Endothelial cell of umbilical vein (primary cell): ENCODE measurements around the gene EHD3. TPM values are rescaled to one million over a fixed set of nuclear protein-coding genes. Genes with fewer than 3 reads are reported as not detected.

Experiments used
- Bru-seq: library from RNA; stranded (reverse); fragments of 400-500 nt; gene quantifications from one replicate; lab custom pipeline; 2021; lab: Mats Ljungman, UMichigan
- BruChase-seq, 2 experiments: library from RNA; stranded (reverse); fragments of 400-500 nt; gene quantifications; one replicate each; lab custom pipeline; 2021; lab: Mats Ljungman, UMichigan
- BruUV-seq: library from RNA; stranded (reverse); fragments of 400-500 nt; replicated peaks from 2 replicates; lab custom pipeline; 2021; lab: Mats Ljungman, UMichigan
- CTCF ChIA-PET: fragments of 300-600, 350-600 bp; sonication (Branson Sonifier 250); formaldehyde crosslinking; loops from one replicate; lab custom pipeline; 2021; ENCODE audit warnings: antibody characterized with exemption, inconsistent platforms; lab: Charles Lee
- POLR2A ChIA-PET: fragments of 300-600, 350-600 bp; sonication (Branson Sonifier 250); formaldehyde crosslinking; loops from one replicate; lab custom pipeline; 2021; ENCODE audit warnings: antibody characterized with exemption, inconsistent platforms; lab: Charles Lee
- DNase-seq: peaks from one replicate; pipeline ENCODE4 v3.0.0-alpha.2; 2011; ENCODE audit warnings: low read depth, low spot score
- FAIRE-seq: peaks from 2 replicates; lab custom pipeline; 2011; peaks lifted over from hg19 to GRCh38; lab: Jason Lieb, UNC
- H2AFZ ChIP-seq: 2 replicates; pipeline ENCODE4 v1.6.0; 2012; ENCODE audit warnings: low read depth, low read length, control low read depth, inconsistent platforms
- H3K27ac ChIP-seq: 2 replicates; pipeline ENCODE4 v1.5.1; 2011; ENCODE audit warnings: low read depth, mild to moderate bottlenecking, control low read depth, low read length, moderate library complexity; ENCODE audit not compliant: insufficient read depth
- H3K27me3 ChIP-seq, 2 experiments: 2 replicates each; pipeline versions ENCODE4 v1.6.0 to v1.6.1; 2011; ENCODE audit warnings: low read length in 2 of 2, mixed read lengths in 1 of 2; ENCODE audit not compliant: control insufficient read depth in 2 of 2, insufficient read depth in 2 of 2
- H3K36me3 ChIP-seq, 2 experiments: 2 replicates in 1 of 2; 3 replicates in 1 of 2; pipeline ENCODE4 v1.5.1; 2011; ENCODE audit warnings: low read length in 2 of 2, mild to moderate bottlenecking in 1 of 2, moderate library complexity in 1 of 2; ENCODE audit not compliant: control insufficient read depth in 2 of 2, insufficient read depth in 2 of 2; ENCODE audit errors: extremely low read depth in 1 of 2
- H3K4me1 ChIP-seq: 3 replicates; pipeline ENCODE4 v1.5.1; 2011; ENCODE audit warnings: mild to moderate bottlenecking, low read length; ENCODE audit not compliant: control insufficient read depth, insufficient read depth; ENCODE audit errors: extremely low read depth
- H3K4me2 ChIP-seq: 2 replicates; pipeline ENCODE4 v1.6.1; 2011; ENCODE audit warnings: low read length, control low read depth, mixed read lengths; ENCODE audit not compliant: insufficient read depth
- H3K4me3 ChIP-seq, 3 experiments: fragments of 200-600 bp in 1 of 3; sonication (generic), shearing (Covaris generic) in 1 of 3; replicated peaks in 1 of 3; 2 replicates each; pipeline ENCODE4 v1.5.1; 2011 to 2016; ENCODE audit warnings: control low read depth in 3 of 3, low read length in 3 of 3, mild to moderate bottlenecking in 2 of 3, inconsistent platforms in 1 of 3, low read depth in 1 of 3, moderate library complexity in 1 of 3; ENCODE audit not compliant: insufficient read depth in 1 of 3
- H3K79me2 ChIP-seq: 2 replicates; pipeline ENCODE4 v1.6.0; 2012; ENCODE audit warnings: low read length, inconsistent platforms; ENCODE audit not compliant: control insufficient read depth, insufficient read depth
- H3K9ac ChIP-seq: replicated peaks from 2 replicates; pipeline ENCODE3; 2011; ENCODE audit warnings: low read length, control low read depth; ENCODE audit not compliant: insufficient read depth; ENCODE audit errors: extremely low read depth
- H3K9me1 ChIP-seq: replicated peaks from 3 replicates; pipeline ENCODE4 v1.6.0; 2011; ENCODE audit warnings: mild to moderate bottlenecking, low read length; ENCODE audit not compliant: control insufficient read depth, insufficient read depth; ENCODE audit errors: extremely low read depth
- H3K9me3 ChIP-seq: replicated peaks from 2 replicates; pipeline ENCODE4 v1.5.1; 2012; ENCODE audit warnings: low read length, inconsistent platforms; ENCODE audit not compliant: control insufficient read depth, insufficient read depth
- H4K20me1 ChIP-seq: replicated peaks from 2 replicates; pipeline ENCODE3; 2011; ENCODE audit warnings: mild to moderate bottlenecking, low read length; ENCODE audit not compliant: control insufficient read depth, insufficient read depth; ENCODE audit errors: extremely low read depth
- CTCF ChIP-seq, 2 donors: IDR thresholded peaks; 1 replicate in 1 of 2; 2 replicates in 1 of 2; pipeline ENCODE4 v1.5.1; 2011; ENCODE audit warnings: low read length in 2 of 2, mild to moderate bottlenecking in 2 of 2, moderate library complexity in 2 of 2, control low read depth in 1 of 2, inconsistent platforms in 1 of 2, low read depth in 1 of 2; ENCODE audit not compliant: insufficient read depth in 1 of 2; ENCODE audit errors: extremely low read depth in 1 of 2
- EZH2 ChIP-seq: IDR thresholded peaks from 2 replicates; pipeline ENCODE4 v1.6.1; 2012; ENCODE audit warnings: borderline replicate concordance, low read depth, mild to moderate bottlenecking, moderate library complexity, low read length, inconsistent platforms; ENCODE audit not compliant: severe bottlenecking
- JUN ChIP-seq: IDR thresholded peaks from 2 replicates; pipeline ENCODE4 v1.6.1; 2011; ENCODE audit warnings: borderline replicate concordance, low read depth; ENCODE audit not compliant: insufficient read length, insufficient read depth
- POLR2A ChIP-seq: IDR thresholded peaks from 2 replicates; pipeline ENCODE4 v1.6.1; 2012; ENCODE audit warnings: low read depth, mild to moderate bottlenecking, control low read depth, low read length
- dilution Hi-C: fragments of 300-500 bp; cut with MboI; formaldehyde crosslinking; loops from one replicate; pipeline ENCODE4 v1.15.0; 2019; ENCODE audit warnings: low sequenced_read_pairs; ENCODE audit not compliant: extremely low pct_ligation_motif_present
- intact Hi-C: fragments of 100-400 bp; cut with micrococcal nuclease; formaldehyde crosslinking; loops from one replicate; pipeline ENCODE4 v1.10.0; 2022
- long read RNA-seq: library from polyadenylated mRNA; stranded (forward); transcript quantifications from one replicate; pipeline ENCODE4 v2.0.0, GENCODE V29; 2021
- polyA minus RNA-seq, 3 experiments: library from RNA; depleted of rRNA, polyadenylated mRNA; stranded (reverse); fragments of >200 nt; gene quantifications; 1 replicate in 1 of 3; 2 replicates in 2 of 3; pipeline ENCODE4 v1.2.3, GENCODE V29; 2011
- polyA plus RNA-seq, 4 experiments: library from polyadenylated mRNA; depleted of rRNA in 3 of 4; stranded (reverse) in 3 of 4; unstranded in 1 of 4; fragments of >200 nt; gene quantifications; 2 replicates each; pipeline versions ENCODE4 v1.2.1 to v1.2.3, GENCODE V29; 2011 to 2012; ENCODE audit warnings: missing spikeins in 1 of 4
- total RNA-seq: library from RNA; stranded (reverse); gene quantifications from 2 replicates; pipeline ENCODE4 v1.2.3, GENCODE V29; 2021

EHD3 gene
- 10.7 and 12.1 TPM in 2 replicates for total RNA-seq
- 6.5 and 6.9 TPM in 2 replicates for polyA plus RNA-seq
- polyA plus RNA-seq (2011; cell fraction: cytosol; rRNA removed), result 4.8 and 5.6 TPM in 2 replicates
- polyA plus RNA-seq (2011; cell fraction: nucleus; rRNA removed), result 3.4 and 3.8 TPM in 2 replicates
- polyA plus RNA-seq (2012), result 3.3 and 5.9 TPM in 2 replicates
- polyA minus RNA-seq, result 10.5 and 11.9 TPM in 2 replicates
- polyA minus RNA-seq (2011; cell fraction: cytosol; rRNA and poly(A)+ RNA removed), result not detected
- 3.1 and 3.7 TPM in 2 replicates for polyA minus RNA-seq (2011; cell fraction: nucleus; rRNA and poly(A)+ RNA removed)
- Bru-seq, nascent RNA, result percentile 46 among the genes with signal in this experiment
- BruChase-seq, experiment 1, labeled RNA remaining after a 6-hour chase, result percentile 42 among the genes with signal in this experiment
- percentile 41 among the genes with signal in this experiment for BruChase-seq, experiment 2, labeled RNA remaining after a 2-hour chase
- long read RNA-seq, full-length matches to known transcripts, result 41 of 57 reads
- long read RNA-seq, partial matches to known transcripts, result 15 of 57 reads
- long read RNA-seq, other reads (novel, unspliced or antisense), result 1 of 57 reads

GRCh38 chr2:31233741-31234682, at the start of gene EHD3:
Gene EHD3 (plus strand): TSS chr2:31234152. CDS start chr2:31234622, 470 bp downstream.
- Histone ChIP-seq H3K9ac (no peak within 1 kb of the TSS), H3K36me3 (no peaks in the 10 kb centered on the region), H3K9me3 (no peaks in the 10 kb centered on the region), H4K20me1 (no peaks in the 10 kb centered on the region), H3K27ac (no peak within 1 kb of the TSS), H3K4me3 (peak within 1 kb of the TSS; percentile 3 to 62 (median 40)), H3K4me1 (peaks cover 4% of the 10 kb centered on the region), H3K9me1 (no peaks in the 10 kb centered on the region), H3K27me3 (peaks cover 6 to 12% of the 10 kb centered on the region in 2 experiments), H3K4me2 (peak within 1 kb of the TSS; percentile 74), H3K79me2 (no peaks in the 10 kb centered on the region), H2AFZ (peak within 1 kb of the TSS; percentile 77)
- BruUV-seq, result TSS peak; percentile 16
- TF ChIP-seq POLR2A (peak; percentile 28), JUN (no peak), EZH2 (peak; percentile 39), CTCF (IDR thresholded peaks at IDR 0.05; ENCODE audit: extremely low read depth in 1 of 2, insufficient read depth in 1 of 2, low read depth in 1 of 2, low read length in 2 of 2) (peak; percentile 43 to 63)
- ChIA-PET POLR2A (no interaction called here), CTCF (interaction anchor here (0.6 to 1.6 kb wide), 7 partner anchors 19 to 932 kb away, joined by 3 to 5 read pairs (median 3); partner anchors contain the start of gene SLC30A6)
- intact Hi-C loops, result loop anchor here (1.0 to 5.0 kb wide), 5 partner anchors 33 to 522 kb away; no protein-coding TSS in a partner anchor
- dilution Hi-C loops, result no loop called here
- FAIRE-seq (peak; percentile 85), DNase-seq (peak; percentile 82)
